Activated naive CD4-positive, alpha-beta T cell treated with anti-CD3 and anti-CD28 coated beads, Interleukin-2, amount 50 U/mL, for 72 hours (primary cell): ENCODE measurements around the gene PCDHGA12. TPM values are rescaled to one million over a fixed set of nuclear protein-coding genes. Genes with fewer than 3 reads are reported as not detected.
"Not testable (repeated sequence)": the region's sequence is repeated elsewhere in the genome, so short reads cannot be mapped to it uniquely, and the experiment has no call there.

Experiments used
- ATAC-seq, 2 donors: fragments of 150-1000 bp; cut with Tn5 transposase; 2 replicates each; pipeline ENCODE4 v1.10.0; 2021; ENCODE audit warnings: mild to moderate bottlenecking in 2 of 2, moderate library complexity in 2 of 2
- DNase-seq, 2 donors: peaks; one replicate each; pipeline ENCODE4 v3.0.0; 2021 to 2022; ENCODE audit warnings: low spot score in 2 of 2
- H3K27ac Mint-ChIP-seq, 2 donors: one replicate each; pipeline ENCODE4 v1.8.0; 2022; ENCODE audit warnings: mild to moderate bottlenecking in 2 of 2, mixed read lengths in 2 of 2
- H3K36me3 Mint-ChIP-seq, 2 donors: one replicate each; pipeline ENCODE4 v1.8.0; 2022; ENCODE audit warnings: mixed read lengths in 2 of 2
- H3K9me3 Mint-ChIP-seq, 2 donors: one replicate each; pipeline ENCODE4 v1.8.0; 2022; ENCODE audit warnings: mixed read lengths in 2 of 2
- total RNA-seq, 2 donors: library from RNA; stranded (reverse); gene quantifications; one replicate each; pipeline ENCODE4 v1.2.3, GENCODE V29; 2022

PCDHGA12 gene
- total RNA-seq, result under 1 TPM; 0.10 to 0.16 TPM

DNA sequence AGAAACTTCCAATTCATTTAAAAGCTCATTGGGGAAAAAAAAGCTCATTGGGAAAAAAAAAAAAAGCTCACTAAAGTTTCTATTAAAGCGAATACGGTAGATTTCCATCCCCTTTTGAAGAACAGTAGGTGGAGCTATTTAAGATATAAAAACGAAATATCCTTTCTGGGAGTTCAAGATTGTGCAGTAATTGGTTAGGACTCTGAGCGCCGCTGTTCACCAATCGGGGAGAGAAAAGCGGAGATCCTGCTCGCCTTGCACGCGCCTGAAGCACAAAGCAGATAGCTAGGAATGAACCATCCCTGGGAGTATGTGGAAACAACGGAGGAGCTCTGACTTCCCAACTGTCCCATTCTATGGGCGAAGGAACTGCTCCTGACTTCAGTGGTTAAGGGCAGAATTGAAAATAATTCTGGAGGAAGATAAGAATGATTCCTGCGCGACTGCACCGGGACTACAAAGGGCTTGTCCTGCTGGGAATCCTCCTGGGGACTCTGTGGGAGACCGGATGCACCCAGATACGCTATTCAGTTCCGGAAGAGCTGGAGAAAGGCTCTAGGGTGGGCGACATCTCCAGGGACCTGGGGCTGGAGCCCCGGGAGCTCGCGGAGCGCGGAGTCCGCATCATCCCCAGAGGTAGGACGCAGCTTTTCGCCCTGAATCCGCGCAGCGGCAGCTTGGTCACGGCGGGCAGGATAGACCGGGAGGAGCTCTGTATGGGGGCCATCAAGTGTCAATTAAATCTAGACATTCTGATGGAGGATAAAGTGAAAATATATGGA is at the start of gene PCDHGA12:
Gene PCDHGA12 (plus strand): TSS at position 176 of the 782 bp plus-strand sequence. CDS start 253 bp downstream, at position 429.
- peaks cover 26 to 35% of the 10 kb centered on the region in 2 donors for H3K9me3 Mint-ChIP-seq

DNA sequence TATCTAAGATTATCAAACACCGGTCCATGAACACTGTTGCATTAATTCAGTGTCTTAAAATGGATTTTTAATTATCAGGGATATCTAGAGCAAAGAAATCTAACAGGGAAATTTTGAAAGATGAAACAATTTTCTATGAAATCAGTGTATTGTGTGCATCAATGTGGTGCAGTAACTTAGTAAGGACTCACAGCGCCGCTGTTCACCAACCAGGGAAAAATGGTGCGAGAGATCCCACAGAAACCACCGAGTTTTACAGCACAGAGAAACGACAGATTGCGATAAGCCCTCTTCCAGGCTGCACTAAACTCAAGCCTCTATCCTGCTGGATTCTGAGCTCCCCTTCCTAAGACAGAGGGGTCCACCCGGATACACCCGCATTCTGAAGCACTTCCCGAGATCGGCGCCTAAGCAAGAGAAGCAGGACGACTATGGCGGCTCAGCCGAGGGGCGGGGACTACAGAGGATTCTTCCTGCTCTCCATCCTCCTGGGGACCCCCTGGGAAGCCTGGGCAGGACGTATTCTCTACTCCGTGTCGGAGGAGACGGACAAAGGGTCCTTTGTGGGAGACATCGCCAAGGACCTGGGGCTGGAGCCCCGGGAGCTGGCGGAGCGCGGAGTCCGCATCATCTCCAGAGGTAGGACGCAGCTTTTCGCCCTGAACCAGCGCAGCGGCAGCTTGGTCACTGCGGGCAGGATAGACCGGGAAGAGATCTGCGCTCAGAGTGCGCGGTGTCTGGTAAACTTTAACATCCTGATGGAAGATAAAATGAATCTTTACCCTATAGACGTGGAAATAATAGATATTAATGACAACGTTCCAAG is 47.6 kb upstream of the PCDHGA12 start, which contains the start of gene PCDHGA7:
Gene PCDHGA7 (plus strand): TSS at position 274 of the 826 bp plus-strand sequence. CDS start 158 bp downstream, at position 432.
- no peak for ATAC-seq
- peak within 1 kb of the TSS in 1 of 2 donors; percentile 44 for H3K27ac Mint-ChIP-seq
- no peak for DNase-seq
- H3K36me3 Mint-ChIP-seq, result peaks cover 30 to 31% of the 10 kb centered on the region in 2 donors
- H3K9me3 Mint-ChIP-seq, result peaks cover 4% of the 10 kb centered on the region in 2 donors

More for the DNA sequence above, at the start of gene PCDHGA12:
- no peak for DNase-seq
- peaks cover 36 to 66% of the 10 kb centered on the region in 2 donors for H3K36me3 Mint-ChIP-seq
- peak; percentile 48 to 80 for ATAC-seq
- peak within 1 kb of the TSS in 1 of 2 donors; percentile 81 for H3K27ac Mint-ChIP-seq

DNA sequence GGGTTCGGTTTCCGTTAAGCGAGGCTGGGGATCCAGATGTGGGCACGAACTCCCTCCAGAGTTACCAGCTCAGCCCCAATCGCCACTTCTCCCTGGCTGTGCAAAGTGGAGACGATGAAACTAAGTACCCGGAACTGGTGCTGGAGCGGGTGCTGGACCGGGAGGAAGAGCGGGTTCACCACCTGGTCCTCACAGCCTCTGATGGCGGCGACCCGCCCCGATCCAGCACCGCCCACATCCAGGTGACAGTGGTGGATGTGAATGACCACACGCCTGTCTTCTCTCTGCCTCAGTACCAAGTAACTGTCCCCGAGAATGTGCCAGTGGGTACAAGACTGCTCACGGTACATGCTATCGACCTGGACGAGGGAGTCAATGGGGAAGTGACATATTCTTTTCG is 47.0 kb upstream of the PCDHGA12 start:
- no peak for DNase-seq
- H3K9me3 Mint-ChIP-seq, result peaks cover 4 to 6% of the 10 kb centered on the region in 2 donors

GRCh38 chr5:141384471-141385267 is 45.6 kb upstream of the PCDHGA12 start:
- H3K36me3 Mint-ChIP-seq, result peaks cover 44 to 46% of the 10 kb centered on the region in 2 donors
- H3K27ac Mint-ChIP-seq, result no peak overlapping the region
- ATAC-seq, result no peak
- DNase-seq, result no peak
- peaks cover 12 to 14% of the 10 kb centered on the region in 2 donors for H3K9me3 Mint-ChIP-seq

More for the DNA sequence above, 47.0 kb upstream of the PCDHGA12 start:
- Mint-ChIP-seq H3K27ac (no peak overlapping the region), H3K36me3 (peaks cover 33% of the 10 kb centered on the region in 2 donors)
- ATAC-seq, result no peak

DNA sequence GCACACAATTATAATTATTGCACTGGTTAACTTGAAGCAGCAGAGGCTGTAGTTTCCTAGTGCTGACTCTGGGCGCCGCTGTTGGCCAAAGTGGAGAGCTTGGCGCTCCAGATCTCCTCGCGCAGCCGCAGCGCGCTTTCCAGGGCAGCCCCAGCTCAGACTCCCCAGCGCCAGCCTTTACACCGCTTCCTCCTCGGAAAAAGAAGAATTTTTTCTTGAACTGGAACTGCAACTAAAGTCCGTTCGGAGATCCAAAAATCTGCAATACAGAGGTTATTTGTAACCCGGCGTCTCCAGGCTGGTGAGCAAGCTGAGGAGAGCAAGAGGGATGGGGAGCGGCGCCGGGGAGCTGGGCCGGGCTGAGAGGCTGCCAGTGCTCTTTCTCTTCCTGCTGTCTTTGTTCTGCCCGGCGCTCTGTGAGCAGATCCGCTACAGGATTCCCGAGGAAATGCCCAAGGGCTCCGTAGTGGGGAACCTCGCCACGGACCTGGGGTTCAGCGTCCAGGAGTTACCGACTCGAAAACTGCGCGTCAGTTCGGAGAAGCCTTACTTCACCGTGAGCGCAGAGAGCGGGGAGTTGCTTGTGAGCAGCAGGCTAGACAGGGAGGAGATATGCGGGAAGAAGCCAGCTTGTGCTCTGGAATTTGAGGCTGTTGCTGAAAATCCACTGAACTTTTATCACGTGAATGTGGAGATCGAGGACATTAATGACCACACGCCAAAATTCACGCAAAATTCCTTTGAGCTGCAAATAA is 42.6 kb upstream of the PCDHGA12 start, which contains the start of gene PCDHGB4:
Gene PCDHGB4 (plus strand): TSS at position 142 of the 755 bp plus-strand sequence. CDS start 187 bp downstream, at position 329.
- Mint-ChIP-seq H3K36me3 (peaks cover 51 to 53% of the 10 kb centered on the region in 2 donors), H3K9me3 (peaks cover 19 to 25% of the 10 kb centered on the region in 2 donors)
- not testable (repeated sequence) for H3K27ac Mint-ChIP-seq, DNase-seq
- ATAC-seq, result peak; percentile 68 to 75

GRCh38 chr5:141388661-141389060 is 41.6 kb upstream of the PCDHGA12 start:
- no peak overlapping the region for H3K27ac Mint-ChIP-seq
- H3K9me3 Mint-ChIP-seq, result peaks cover 15 to 23% of the 10 kb centered on the region in 2 donors
- ATAC-seq (no peak), DNase-seq (no peak)
- peaks cover 49 to 53% of the 10 kb centered on the region in 2 donors for H3K36me3 Mint-ChIP-seq

- H3K36me3 Mint-ChIP-seq, result peaks cover 50 to 56% of the 10 kb centered on the region in 2 donors
- peak overlapping the region in 1 of 2 donors; percentile 44 for H3K27ac Mint-ChIP-seq
- H3K9me3 Mint-ChIP-seq, result peaks cover 21 to 27% of the 10 kb centered on the region in 2 donors
- ATAC-seq (no peak), DNase-seq (no peak)
These were observed 40.9 kb upstream of the PCDHGA12 start for GRCh38 chr5:141389153-141390042.

GRCh38 chr5:141392429-141393198 is 37.7 kb upstream of the PCDHGA12 start, which contains the start of gene PCDHGA8:
TSS of gene PCDHGA8 (plus strand) at chr5:141392633. CDS start at chr5:141392814, 181 bp downstream.
- ATAC-seq, result no peak
- no peak for DNase-seq
- H3K27ac Mint-ChIP-seq, result no peak within 1 kb of the TSS
- peaks cover 46 to 51% of the 10 kb centered on the region in 2 donors for H3K36me3 Mint-ChIP-seq
- H3K9me3 Mint-ChIP-seq, result peaks cover 21 to 27% of the 10 kb centered on the region in 2 donors

DNA sequence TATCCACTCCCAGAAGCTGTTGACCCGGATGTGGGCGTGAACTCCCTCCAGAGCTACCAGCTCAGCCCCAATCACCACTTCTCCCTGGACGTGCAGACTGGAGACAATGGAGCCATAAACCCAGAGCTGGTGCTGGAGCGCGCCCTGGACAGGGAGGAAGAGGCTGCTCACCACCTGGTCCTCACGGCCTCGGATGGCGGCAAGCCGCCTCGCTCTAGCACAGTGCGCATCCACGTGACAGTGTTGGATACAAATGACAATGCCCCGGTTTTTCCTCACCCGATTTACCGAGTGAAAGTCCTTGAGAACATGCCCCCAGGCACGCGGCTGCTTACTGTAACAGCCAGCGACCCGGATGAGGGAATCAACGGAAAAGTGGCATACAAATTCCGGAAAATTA is 37.0 kb upstream of the PCDHGA12 start:
- no peak overlapping the region for H3K27ac Mint-ChIP-seq
- ATAC-seq, result no peak
- peaks cover 45 to 48% of the 10 kb centered on the region in 2 donors for H3K36me3 Mint-ChIP-seq
- DNase-seq, result no peak
- H3K9me3 Mint-ChIP-seq, result peaks cover 20 to 27% of the 10 kb centered on the region in 2 donors

GRCh38 chr5:141394401-141395187 is 35.7 kb upstream of the PCDHGA12 start:
- H3K9me3 Mint-ChIP-seq, result peaks cover 11 to 20% of the 10 kb centered on the region in 2 donors
- H3K36me3 Mint-ChIP-seq, result peaks cover 41 to 46% of the 10 kb centered on the region in 2 donors
- not testable (repeated sequence) for ATAC-seq

DNA sequence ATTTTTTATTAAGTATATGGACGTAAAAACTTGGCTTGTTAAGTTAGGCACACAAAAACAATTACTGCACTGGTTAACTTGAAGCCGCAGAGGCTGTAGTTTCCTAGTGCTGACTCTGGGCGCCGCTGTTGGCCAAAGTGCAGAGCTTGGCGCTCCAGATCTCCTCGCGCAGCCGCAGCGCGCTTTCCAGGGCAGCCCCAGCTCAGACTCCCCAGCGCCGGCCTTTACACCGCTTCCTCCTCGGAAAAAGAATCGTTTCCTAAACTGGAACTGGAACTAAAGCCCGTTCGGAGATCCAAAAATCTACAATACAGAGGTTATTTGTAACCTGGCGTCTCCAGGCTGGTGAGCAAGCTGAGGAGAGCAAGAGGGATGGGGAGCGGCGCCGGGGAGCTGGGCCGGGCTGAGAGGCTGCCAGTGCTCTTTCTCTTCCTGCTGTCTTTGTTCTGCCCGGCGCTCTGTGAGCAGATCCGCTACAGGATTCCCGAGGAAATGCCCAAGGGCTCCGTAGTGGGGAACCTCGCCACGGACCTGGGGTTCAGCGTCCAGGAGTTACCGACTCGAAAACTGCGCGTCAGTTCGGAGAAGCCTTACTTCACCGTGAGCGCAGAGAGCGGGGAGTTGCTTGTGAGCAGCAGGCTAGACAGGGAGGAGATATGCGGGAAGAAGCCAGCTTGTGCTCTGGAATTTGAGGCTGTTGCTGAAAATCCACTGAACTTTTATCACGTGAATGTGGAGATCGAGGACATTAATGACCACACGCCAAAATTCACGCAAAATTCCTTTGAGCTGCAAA is 32.4 kb upstream of the PCDHGA12 start, which contains the start of gene PCDHGB5:
Gene PCDHGB5 (plus strand): TSS at position 192 of the 796 bp plus-strand sequence. CDS start 181 bp downstream, at position 373.
- Mint-ChIP-seq H3K36me3 (peaks cover 40 to 49% of the 10 kb centered on the region in 2 donors), H3K9me3 (peaks cover 10 to 12% of the 10 kb centered on the region in 2 donors)
- DNase-seq, H3K27ac Mint-ChIP-seq: not testable (repeated sequence)
- ATAC-seq, result peak; percentile 71 to 82

More at GRCh38 chr5:141394401-141395187, 35.7 kb upstream of the PCDHGA12 start:
- H3K27ac Mint-ChIP-seq, result peak overlapping the region in 1 of 2 donors; percentile 5
- not testable (repeated sequence) for DNase-seq

DNA sequence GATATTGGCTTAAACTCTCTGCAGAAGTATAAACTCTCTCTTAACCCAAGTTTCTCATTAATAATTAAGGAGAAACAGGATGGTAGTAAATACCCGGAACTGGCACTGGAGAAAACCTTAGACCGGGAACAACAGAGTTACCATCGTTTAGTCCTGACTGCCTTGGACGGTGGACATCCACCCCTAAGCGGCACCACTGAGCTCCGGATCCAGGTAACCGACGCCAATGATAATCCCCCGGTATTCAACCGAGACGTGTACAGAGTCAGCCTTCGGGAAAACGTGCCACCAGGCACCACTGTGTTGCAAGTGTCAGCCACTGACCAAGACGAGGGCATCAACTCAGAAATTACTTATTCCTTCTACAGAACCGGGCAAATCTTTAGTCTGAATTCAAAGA is 31.7 kb upstream of the PCDHGA12 start:
- H3K27ac Mint-ChIP-seq, result no peak overlapping the region
- peaks cover 10 to 12% of the 10 kb centered on the region in 2 donors for H3K9me3 Mint-ChIP-seq
- ATAC-seq, result no peak
- peaks cover 38 to 47% of the 10 kb centered on the region in 2 donors for H3K36me3 Mint-ChIP-seq
- no peak for DNase-seq
